GM18909 (cell line): Measurements from ENCODE around the gene PCCA.
"Not testable (repeated sequence)": the region's sequence is repeated elsewhere in the genome, so short reads cannot be mapped to it uniquely, and the experiment has no call there.

Experiments
- ATAC-seq: cut with Tn5 transposase; IDR thresholded peaks from one replicate; pipeline ENCODE4 v1.9.1; 2021; ENCODE audit warnings: mild to moderate bottlenecking; ENCODE audit not compliant: unreplicated experiment, poor library complexity

PCCA gene

DNA sequence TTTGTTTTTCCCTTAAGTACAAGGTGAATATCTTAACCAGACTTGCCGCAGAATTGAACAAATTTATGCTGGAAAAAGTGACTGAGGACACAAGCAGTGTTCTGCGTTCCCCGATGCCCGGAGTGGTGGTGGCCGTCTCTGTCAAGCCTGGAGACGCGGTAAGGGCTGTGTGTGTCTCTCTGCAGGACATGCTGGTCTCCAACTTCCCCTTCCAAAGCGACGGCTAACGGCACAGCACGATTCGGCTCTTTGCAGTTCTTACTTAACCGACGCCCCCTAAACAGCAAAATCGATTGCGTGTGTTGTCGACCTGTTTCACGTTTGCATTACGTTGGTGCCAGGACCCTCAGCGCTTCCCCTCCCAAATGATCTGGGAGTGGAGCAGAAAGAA, 426.5 kb downstream of the PCCA start:
- no peak for ATAC-seq

GRCh38 chr13:100517135-100517534, 428.2 kb downstream of the PCCA start:
- no peak for ATAC-seq

- no peak for ATAC-seq
Observed at GRCh38 chr13:100517728-100518127, 428.8 kb downstream of the PCCA start.

DNA sequence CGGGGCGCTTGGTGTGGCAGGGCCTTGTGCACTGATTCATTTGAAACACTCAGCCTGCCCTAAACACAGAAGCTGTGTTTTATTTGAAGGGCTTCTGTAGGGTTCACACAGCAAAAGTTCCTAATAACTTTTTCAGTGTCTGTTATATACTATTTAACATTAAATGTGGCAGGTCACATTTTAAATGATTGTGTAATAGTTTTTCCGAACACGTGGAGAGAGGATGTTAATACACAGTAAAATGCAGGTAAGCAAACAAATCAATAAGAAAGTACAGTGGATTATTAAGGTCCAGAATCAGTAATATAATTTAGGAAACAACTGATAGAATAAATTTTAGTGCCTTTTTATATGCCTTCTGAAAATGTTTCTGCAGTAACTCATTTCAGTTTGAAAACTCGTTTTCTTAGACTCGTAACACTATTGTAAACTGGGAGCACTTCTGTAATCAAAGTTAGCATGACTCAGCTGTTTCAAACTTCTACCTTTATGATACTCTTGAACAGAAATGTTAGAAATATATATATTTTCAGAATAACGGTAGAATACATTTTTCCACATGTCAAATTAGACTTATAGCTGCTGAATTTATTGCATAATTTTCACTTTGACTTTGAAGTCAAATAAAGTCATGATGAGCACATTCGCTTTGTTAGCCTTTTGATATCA, 429.6 kb downstream of the PCCA start:
- no peak for ATAC-seq

DNA sequence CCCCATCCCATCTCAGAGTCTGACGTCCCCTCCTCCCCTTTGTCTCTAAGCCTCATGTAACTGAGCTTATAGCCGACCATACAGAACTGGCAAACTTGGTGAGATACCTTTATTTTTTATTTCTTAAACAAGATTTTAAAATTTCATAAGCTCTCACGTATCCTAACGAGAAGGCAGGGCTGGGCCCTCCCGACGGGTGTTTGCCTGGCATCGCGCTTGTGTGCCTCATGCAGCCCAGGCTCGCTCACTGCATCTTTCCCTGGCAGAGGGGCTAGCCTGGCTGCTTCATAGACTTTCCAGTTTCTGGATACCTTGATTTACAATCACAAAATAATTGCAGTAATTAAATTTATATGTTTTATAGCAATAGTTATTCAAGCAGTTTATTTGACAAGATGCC, 430.7 kb downstream of the PCCA start:
- no peak for ATAC-seq

DNA sequence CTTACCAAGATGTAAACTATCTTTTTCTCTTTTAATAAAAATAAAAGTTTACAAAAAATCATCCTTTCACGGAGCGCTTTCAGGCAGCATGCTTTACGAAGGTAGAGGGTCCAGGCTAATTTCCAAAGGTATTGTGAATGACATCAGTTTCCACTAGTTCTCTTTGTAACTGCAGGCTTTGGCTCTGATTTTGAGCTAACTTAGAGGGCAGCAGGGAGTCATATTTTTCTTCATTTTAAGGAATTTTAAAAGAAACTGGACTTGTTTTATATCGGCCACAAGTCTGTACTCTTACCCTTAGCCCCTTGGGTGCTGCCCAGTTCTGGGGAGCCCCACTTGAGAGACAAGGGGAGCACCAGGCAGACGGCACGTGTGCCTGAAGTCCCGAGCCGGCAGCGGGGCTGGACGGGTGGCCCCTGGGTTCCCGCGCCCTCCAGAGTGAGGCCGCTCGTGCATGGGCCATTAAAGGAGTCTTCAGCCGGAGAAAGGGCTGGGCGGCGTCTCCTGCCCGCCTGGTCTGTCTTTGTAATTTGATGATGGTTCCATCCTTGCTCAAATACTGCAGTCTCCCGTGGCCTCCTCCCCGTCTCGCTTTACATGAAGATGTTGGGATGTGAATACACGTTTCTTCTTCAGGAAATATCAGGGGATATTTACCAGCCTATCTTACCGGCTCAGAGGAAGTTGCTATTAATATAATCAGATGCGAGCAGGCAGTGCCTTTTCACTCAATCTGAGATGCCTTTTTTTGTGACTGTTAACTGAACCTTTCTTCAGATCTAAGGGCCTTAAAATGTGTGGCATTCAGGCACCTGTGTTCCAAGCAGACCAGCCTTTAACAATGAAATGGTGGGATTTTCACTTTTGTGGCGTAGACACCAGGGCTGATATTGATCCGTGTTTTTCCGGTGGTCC, 432.3 kb downstream of the PCCA start:
- ATAC-seq, result no peak

- no peak for ATAC-seq
Observed at GRCh38 chr13:100521851-100522617, 433.1 kb downstream of the PCCA start.

- no peak for ATAC-seq
Observed at GRCh38 chr13:100522618-100523309, 433.9 kb downstream of the PCCA start.

DNA sequence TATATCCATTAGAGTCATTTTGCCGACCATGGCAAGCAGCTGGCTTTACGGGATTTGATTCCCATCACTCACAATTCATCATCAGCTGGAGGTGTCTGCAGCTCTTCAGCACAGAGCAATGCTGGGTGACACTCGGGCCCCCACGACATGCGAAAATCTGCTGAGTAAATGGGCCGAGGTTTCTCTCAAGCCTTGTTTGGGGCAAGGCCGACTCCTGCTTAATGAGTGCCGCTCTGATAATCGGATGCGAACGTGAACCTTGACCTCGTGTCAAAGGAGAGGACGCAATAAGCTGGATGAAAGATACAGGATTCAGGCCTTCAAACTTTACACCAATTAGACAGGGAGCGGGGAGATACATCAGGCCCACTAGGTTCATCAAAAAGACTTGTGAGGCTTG, 434.5 kb downstream of the PCCA start:
- no peak for ATAC-seq

GRCh38 chr13:100523981-100524386, 435.1 kb downstream of the PCCA start:
- ATAC-seq, result no peak

- ATAC-seq, result not testable (repeated sequence)
Observed at GRCh38 chr13:100524688-100525087, 435.8 kb downstream of the PCCA start.

- no peak for ATAC-seq
Observed at GRCh38 chr13:100525453-100526317, 436.8 kb downstream of the PCCA start.

DNA sequence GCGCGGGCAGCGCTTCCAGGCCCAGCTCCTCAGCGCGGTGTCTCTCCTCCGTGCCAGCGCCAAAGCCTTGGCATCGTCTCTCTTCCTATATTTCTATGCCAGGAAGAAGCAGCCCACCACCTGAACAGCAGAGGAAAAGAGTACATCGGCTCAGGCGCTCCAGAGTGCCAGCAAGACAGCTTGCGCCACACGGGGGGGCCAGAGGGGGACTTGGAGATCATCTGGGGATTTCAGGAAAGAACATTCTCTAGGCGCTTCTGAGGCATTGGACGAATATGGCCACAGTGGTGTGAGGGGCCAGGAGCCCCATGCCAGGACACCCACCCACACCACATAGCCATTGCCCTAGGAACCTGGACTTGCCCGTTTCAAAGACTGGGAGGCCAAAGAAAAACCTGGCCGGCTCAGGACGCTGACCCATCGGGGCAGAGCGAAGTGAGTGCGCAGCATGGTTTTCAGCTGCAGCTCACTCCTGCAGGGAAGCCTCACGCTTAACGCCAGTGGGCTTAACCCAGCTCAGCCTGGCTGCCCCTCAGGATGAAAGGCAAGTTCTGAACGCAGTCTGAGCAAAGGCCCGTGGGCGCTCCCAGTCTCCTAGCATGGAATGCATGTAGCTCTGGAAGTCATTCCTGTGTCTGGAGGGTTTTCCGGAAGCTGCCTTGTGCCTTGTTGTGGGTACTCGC, 437.6 kb downstream of the PCCA start:
- no peak for ATAC-seq

DNA sequence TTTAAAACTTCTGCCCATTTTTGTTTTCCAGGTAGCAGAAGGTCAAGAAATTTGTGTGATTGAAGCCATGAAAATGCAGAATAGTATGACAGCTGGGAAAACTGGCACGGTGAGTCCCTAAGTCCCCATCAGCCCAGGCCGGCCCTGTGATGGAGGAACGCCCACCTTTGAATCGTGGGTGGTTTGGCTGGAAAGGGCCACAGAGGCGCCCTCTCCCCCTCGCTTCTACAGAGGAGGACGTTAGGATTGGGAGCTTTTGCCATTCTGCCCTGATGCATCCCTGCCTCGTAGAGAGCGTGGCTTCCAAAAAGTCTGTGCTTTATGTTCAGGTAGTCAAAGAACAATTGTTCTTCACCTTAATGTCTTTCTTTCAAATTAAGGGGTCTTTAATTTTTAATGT, 438.8 kb downstream of the PCCA start:
- ATAC-seq, result no peak

- no peak for ATAC-seq
Observed at GRCh38 chr13:100528353-100528752, 439.5 kb downstream of the PCCA start.

- ATAC-seq, result no peak
Observed at GRCh38 chr13:100528820-100529219, 439.9 kb downstream of the PCCA start.

DNA sequence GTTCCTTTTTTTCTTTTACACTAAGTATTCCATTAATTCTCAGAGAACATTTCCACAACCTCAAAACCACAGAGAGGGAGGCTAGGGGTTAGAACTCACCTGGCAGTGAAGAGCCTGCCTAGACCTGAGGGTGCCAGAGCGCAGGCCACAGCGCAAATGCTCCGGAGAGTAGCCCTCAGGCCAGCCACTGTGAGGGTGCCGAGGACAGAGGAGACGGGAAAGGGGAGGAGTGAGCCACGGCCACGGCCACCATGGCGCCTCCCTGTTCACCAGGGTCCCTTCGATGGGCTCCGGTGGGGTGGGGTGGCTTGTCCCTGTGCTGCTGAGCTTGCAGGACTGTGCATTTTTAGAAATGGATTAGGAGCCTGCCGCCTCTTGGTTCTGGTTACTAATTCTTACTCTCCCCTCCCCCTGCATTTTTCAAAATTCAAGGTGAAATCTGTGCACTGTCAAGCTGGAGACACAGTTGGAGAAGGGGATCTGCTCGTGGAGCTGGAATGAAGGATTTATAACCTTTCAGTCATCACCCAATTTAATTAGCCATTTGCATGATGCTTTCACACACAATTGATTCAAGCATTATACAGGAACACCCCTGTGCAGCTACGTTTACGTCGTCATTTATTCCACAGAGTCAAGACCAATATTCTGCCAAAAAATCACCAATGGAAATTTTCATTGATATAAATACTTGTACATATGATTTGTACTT, 440.9 kb downstream of the PCCA start:
- no peak for ATAC-seq

- ATAC-seq, result no peak
Observed at GRCh38 chr13:100530671-100531213, 441.8 kb downstream of the PCCA start.
